SK-N-SH treated with all-trans-retinoic acid at 6 μM for 48 hours (cell line): Measurements from ENCODE around the gene BTG2.

Experiments used
- ARNTL ChIP-seq: fragments of 450-650 bp; formaldehyde crosslinking; IDR thresholded peaks from 2 replicates; pipeline ENCODE4 v1.5.0; 2020; ENCODE audit warnings: low read depth, mild to moderate bottlenecking, moderate library complexity, borderline replicate concordance
- RARB ChIP-seq: fragments of 250-450 bp; sonication (Bioruptor Pico); IDR thresholded peaks from 2 replicates; pipeline ENCODE4 v1.8.0; 2021; ENCODE audit warnings: mild to moderate bottlenecking, moderate library complexity
- SNAI2 ChIP-seq: fragments of 250-450 bp; sonication (Bioruptor Pico); IDR thresholded peaks from 2 replicates; pipeline ENCODE4 v1.5.0; 2020; ENCODE audit warnings: mild to moderate bottlenecking, moderate library complexity
- ZNF565 ChIP-seq: fragments of 450-650 bp; formaldehyde crosslinking; conservative IDR thresholded peaks from 2 replicates; pipeline ENCODE4 v1.5.0; 2020; ENCODE audit warnings: low read depth, mild to moderate bottlenecking, moderate library complexity
- ZNF8 ChIP-seq: fragments of 450-650 bp; formaldehyde crosslinking; IDR thresholded peaks from 2 replicates; pipeline ENCODE4 v1.5.0; 2020; ENCODE audit warnings: mild to moderate bottlenecking, moderate library complexity
- TF ChIP-seq, protein P1 (sequence below): fragments of 250-450 bp; sonication (Bioruptor Pico); IDR thresholded peaks from 2 replicates; pipeline ENCODE4 v1.8.0; 2020; ENCODE audit warnings: mild to moderate bottlenecking, moderate library complexity, borderline replicate concordance
- TF ChIP-seq, protein P2 (sequence below): fragments of 250-450 bp; sonication (Bioruptor Pico); IDR thresholded peaks from 2 replicates; pipeline ENCODE4 v1.5.1; 2020; ENCODE audit warnings: low read depth, mild to moderate bottlenecking, moderate library complexity
- TF ChIP-seq, protein P3 (sequence below): fragments of 250-450 bp; sonication (Bioruptor Pico); IDR thresholded peaks from 2 replicates; pipeline ENCODE4 v1.5.1; 2021; ENCODE audit warnings: mild to moderate bottlenecking, moderate library complexity

DNA sequence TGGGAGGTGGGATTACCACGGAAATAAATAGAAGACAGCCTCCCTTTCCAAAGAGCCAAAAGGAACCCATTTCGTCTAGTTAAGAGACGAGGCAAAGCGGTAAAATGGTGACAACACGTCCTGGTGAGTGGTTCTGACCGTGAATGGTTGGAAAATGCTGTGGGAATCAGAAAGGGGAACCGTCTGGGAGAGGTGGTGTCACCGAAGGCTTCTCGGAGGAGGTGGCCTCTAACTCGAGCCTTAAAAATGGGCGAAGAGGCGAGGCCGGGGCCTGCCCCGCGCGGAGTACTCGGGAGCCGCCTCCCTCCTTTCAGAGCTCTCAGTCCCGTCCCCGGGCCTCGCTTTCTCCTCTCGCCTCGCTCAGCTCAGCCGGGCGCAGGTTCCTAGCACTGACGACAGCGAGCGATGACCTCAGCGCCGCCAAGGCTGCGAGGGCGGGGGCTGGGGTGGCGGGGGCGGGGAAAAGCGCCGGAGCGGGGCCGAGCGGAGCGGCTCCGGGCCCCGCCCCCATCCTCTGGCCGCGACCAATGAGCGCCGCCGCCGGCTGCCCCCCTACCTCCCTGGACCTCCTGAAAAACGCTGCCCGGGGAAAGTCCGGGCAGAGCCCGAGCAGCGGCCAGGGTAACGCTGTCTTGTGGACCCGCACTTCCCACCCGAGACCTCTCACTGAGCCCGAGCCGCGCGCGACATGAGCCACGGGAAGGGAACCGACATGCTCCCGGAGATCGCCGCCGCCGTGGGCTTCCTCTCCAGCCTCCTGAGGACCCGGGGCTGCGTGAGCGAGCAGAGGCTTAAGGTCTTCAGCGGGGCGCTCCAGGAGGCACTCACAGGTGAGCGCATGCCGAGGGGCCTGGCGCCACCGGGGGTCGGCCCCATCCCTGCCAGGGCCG is at the start of gene BTG2:
- TF ChIP-seq, protein P1, sequence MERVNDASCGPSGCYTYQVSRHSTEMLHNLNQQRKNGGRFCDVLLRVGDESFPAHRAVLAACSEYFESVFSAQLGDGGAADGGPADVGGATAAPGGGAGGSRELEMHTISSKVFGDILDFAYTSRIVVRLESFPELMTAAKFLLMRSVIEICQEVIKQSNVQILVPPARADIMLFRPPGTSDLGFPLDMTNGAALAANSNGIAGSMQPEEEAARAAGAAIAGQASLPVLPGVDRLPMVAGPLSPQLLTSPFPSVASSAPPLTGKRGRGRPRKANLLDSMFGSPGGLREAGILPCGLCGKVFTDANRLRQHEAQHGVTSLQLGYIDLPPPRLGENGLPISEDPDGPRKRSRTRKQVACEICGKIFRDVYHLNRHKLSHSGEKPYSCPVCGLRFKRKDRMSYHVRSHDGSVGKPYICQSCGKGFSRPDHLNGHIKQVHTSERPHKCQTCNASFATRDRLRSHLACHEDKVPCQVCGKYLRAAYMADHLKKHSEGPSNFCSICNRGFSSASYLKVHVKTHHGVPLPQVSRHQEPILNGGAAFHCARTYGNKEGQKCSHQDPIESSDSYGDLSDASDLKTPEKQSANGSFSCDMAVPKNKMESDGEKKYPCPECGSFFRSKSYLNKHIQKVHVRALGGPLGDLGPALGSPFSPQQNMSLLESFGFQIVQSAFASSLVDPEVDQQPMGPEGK (CRISPR knock-in tag) = no peak
- TF ChIP-seq, protein P2, sequence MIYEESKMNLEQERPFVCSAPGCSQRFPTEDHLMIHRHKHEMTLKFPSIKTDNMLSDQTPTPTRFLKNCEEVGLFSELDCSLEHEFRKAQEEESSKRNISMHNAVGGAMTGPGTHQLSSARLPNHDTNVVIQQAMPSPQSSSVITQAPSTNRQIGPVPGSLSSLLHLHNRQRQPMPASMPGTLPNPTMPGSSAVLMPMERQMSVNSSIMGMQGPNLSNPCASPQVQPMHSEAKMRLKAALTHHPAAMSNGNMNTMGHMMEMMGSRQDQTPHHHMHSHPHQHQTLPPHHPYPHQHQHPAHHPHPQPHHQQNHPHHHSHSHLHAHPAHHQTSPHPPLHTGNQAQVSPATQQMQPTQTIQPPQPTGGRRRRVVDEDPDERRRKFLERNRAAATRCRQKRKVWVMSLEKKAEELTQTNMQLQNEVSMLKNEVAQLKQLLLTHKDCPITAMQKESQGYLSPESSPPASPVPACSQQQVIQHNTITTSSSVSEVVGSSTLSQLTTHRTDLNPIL (CRISPR knock-in tag) = no peak
- TF ChIP-seq ZNF8 (CRISPR knock-in tag) (no peak), RARB (CRISPR knock-in tag) (no peak), ZNF565 (no peak), SNAI2 (CRISPR knock-in tag) (no peak), ARNTL (no peak)
- TF ChIP-seq, protein P3, sequence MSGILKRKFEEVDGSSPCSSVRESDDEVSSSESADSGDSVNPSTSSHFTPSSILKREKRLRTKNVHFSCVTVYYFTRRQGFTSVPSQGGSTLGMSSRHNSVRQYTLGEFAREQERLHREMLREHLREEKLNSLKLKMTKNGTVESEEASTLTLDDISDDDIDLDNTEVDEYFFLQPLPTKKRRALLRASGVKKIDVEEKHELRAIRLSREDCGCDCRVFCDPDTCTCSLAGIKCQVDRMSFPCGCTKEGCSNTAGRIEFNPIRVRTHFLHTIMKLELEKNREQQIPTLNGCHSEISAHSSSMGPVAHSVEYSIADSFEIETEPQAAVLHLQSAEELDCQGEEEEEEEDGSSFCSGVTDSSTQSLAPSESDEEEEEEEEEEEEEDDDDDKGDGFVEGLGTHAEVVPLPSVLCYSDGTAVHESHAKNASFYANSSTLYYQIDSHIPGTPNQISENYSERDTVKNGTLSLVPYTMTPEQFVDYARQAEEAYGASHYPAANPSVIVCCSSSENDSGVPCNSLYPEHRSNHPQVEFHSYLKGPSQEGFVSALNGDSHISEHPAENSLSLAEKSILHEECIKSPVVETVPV (CRISPR knock-in tag) = no peak
